IPS DF 6.9 (cell line): ENCODE measurements around the gene SCUBE3.

Experiments
- DNase-seq: peaks from one replicate; pipeline ENCODE4 v3.0.0-alpha.2; 2013; ENCODE audit warnings: low read depth, low spot score
- H3K27ac ChIP-seq: one replicate; pipeline ENCODE4 v1.5.1; 2013; ENCODE audit warnings: low read length, control low read depth
- H3K27me3 ChIP-seq: 2 replicates; pipeline ENCODE4 v1.6.1; 2013; ENCODE audit warnings: mild to moderate bottlenecking, low read length; ENCODE audit not compliant: control insufficient read depth, insufficient read depth
- H3K36me3 ChIP-seq: 2 replicates; pipeline ENCODE4 v1.6.1; 2013; ENCODE audit warnings: low read length; ENCODE audit not compliant: control insufficient read depth, insufficient read depth
- H3K4me1 ChIP-seq: 2 replicates; pipeline ENCODE4 v1.6.1; 2013; ENCODE audit warnings: low read length; ENCODE audit not compliant: control insufficient read depth, insufficient read depth
- H3K4me3 ChIP-seq: 2 replicates; pipeline ENCODE4 v1.5.1; 2013; ENCODE audit warnings: mild to moderate bottlenecking, low read length
- H3K9me3 ChIP-seq: 2 replicates; pipeline ENCODE4 v1.6.1; 2013; ENCODE audit warnings: low read length, inconsistent platforms; ENCODE audit not compliant: control insufficient read depth, insufficient read depth
- WGBS: extraction: QIAGEN DNeasy Blood & Tissue Kit; methylation state at CpG from one replicate; pipeline ENCODE4 v1.1.7; 2013; ENCODE audit warnings: mixed read lengths, missing lambda C conversion rate; ENCODE audit not compliant: insufficient read length, insufficient coverage; 5-methylcytosine and 5-hydroxymethylcytosine counted together

SCUBE3 gene

DNA sequence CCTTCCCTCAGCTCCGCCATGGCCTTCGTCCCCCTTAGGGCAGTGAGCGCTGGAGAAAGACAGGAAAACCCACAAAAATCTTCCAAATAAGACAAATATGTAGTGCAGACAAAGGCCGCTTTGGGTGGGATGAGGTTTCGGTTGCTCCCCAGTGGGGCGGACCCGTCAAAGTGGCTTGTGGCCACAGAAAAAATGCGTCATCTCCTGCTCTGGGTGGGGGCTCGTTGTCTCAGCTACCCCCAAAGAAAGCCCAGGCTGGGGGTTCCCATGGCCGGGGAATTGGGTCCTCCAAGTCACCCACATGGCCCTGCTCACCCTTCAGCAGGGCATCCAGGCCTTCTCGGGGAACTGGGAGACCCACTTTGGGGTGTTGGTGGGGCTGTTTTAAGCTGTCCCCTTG, 21.9 kb upstream of the SCUBE3 start:
- Histone ChIP-seq H3K36me3 (no peaks in the 10 kb centered on the region; the same call in 1 of the 2 replicates), H3K9me3 (no peaks in the 10 kb centered on the region), H3K27me3 (no peaks in the 10 kb centered on the region; the same call in 1 of the 2 replicates), H3K4me1 (peaks cover 5% of the 10 kb centered on the region; the same call in 1 of the 2 replicates), H3K27ac (no peak overlapping the region), H3K4me3 (no peak overlapping the region)
- WGBS = no CpG with 5 or more reads among the region's 11 CpGs
- DNase-seq = no peak

GRCh38 chr6:35192301-35192860, 21.4 kb upstream of the SCUBE3 start:
- no peak overlapping the region for H3K27ac ChIP-seq
- DNase-seq = no peak
- H3K4me3 ChIP-seq = no peak overlapping the region
- H3K36me3 ChIP-seq = no peaks in the 10 kb centered on the region; the same call in 1 of the 2 replicates
- WGBS = no CpG with 5 or more reads among the region's 9 CpGs
- no peaks in the 10 kb centered on the region for H3K9me3 ChIP-seq
- peaks cover 5% of the 10 kb centered on the region; the same call in 1 of the 2 replicates for H3K4me1 ChIP-seq
- no peaks in the 10 kb centered on the region for H3K27me3 ChIP-seq

DNA sequence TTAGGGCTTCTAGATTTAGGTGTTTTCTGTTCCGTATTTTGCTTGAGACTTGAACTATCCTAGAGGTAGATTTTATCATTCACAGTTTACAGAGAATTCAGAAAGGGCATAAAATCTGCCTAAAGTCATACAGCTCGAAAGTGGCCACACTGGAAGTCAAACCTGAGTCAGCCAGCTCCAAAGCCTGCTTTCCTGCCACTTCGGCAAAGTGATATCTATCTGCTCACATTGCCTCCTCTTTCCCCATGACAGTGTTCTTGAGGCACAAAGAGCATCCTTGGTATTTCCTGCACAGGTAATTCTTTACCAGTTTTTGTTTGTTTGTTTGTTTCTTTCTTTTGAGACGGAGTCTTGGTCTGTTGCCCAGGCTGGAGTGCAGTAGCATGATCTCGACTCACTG, 19.4 kb upstream of the SCUBE3 start:
- H3K27ac ChIP-seq = no peak overlapping the region
- WGBS = no CpG with 5 or more reads among the region's 5 CpGs
- H3K4me3 ChIP-seq = no peak overlapping the region
- peaks cover 5% of the 10 kb centered on the region; the same call in 1 of the 2 replicates for H3K4me1 ChIP-seq
- H3K27me3 ChIP-seq = no peaks in the 10 kb centered on the region
- no peaks in the 10 kb centered on the region; the same call in 1 of the 2 replicates for H3K36me3 ChIP-seq
- no peak for DNase-seq
- no peaks in the 10 kb centered on the region for H3K9me3 ChIP-seq

DNA sequence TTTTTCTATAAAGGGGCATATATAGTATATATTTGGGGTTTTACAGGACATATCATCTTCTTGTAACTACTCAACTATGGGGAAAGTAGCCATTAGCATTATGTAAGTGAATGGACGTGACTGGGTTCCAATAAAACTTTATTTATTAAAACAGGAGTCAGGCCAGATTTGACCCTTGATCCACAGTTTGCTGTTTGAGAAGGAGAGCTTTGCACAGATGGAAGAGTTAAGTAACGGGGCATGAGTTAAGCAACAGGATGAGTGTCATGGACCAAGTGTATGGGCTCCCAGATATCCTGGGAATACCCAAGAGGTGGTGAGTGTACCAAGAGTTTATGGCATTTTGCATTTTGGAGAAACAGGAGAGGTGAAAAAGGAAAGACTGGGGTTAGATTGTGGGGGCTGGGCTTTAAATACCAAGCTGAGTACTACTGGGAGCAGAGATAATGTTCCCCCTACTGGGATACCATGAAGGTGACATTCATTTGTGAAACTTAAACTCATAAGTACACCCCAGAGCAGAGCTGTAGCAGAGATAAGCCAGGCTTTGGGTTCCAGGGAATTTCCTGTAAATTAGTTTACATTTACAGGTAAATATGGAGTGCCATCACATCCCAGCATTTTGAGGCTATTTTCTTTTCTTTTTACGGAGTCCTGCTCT, 18.5 kb upstream of the SCUBE3 start:
- H3K9me3 ChIP-seq = no peaks in the 10 kb centered on the region
- DNase-seq = no peak
- no peak overlapping the region for H3K4me3 ChIP-seq
- WGBS = no CpG with 5 or more reads among the region's 3 CpGs
- no peaks in the 10 kb centered on the region for H3K27me3 ChIP-seq
- H3K36me3 ChIP-seq = no peaks in the 10 kb centered on the region; the same call in 1 of the 2 replicates
- no peak overlapping the region for H3K27ac ChIP-seq
- peaks cover 5% of the 10 kb centered on the region; the same call in 1 of the 2 replicates for H3K4me1 ChIP-seq

GRCh38 chr6:35197196-35197595, 16.6 kb upstream of the SCUBE3 start:
- no peak overlapping the region for H3K4me3 ChIP-seq
- peaks cover 4% of the 10 kb centered on the region; the same call in 1 of the 2 replicates for H3K4me1 ChIP-seq
- H3K9me3 ChIP-seq = no peaks in the 10 kb centered on the region
- DNase-seq = no peak
- WGBS = no CpG with 5 or more reads among the region's 5 CpGs
- H3K27me3 ChIP-seq = no peaks in the 10 kb centered on the region
- H3K27ac ChIP-seq = no peak overlapping the region
- H3K36me3 ChIP-seq = no peaks in the 10 kb centered on the region

GRCh38 chr6:35199866-35200265, 13.9 kb upstream of the SCUBE3 start:
- no peak for DNase-seq
- H3K27me3 ChIP-seq = no peaks in the 10 kb centered on the region
- no peaks in the 10 kb centered on the region for H3K4me1 ChIP-seq
- no CpG with 5 or more reads among the region's 2 CpGs for WGBS
- H3K4me3 ChIP-seq = no peak overlapping the region
- H3K27ac ChIP-seq = no peak overlapping the region
- no peaks in the 10 kb centered on the region for H3K36me3 ChIP-seq
- no peaks in the 10 kb centered on the region for H3K9me3 ChIP-seq

GRCh38 chr6:35202066-35202546, 11.7 kb upstream of the SCUBE3 start:
- H3K27me3 ChIP-seq = no peaks in the 10 kb centered on the region; the same call in 1 of the 2 replicates
- no peaks in the 10 kb centered on the region for H3K4me1 ChIP-seq
- no peaks in the 10 kb centered on the region for H3K36me3 ChIP-seq
- no peaks in the 10 kb centered on the region for H3K9me3 ChIP-seq
- WGBS = no CpG with 5 or more reads among the region's 6 CpGs
- H3K4me3 ChIP-seq = no peak overlapping the region
- H3K27ac ChIP-seq = no peak overlapping the region
- no peak for DNase-seq

GRCh38 chr6:35203152-35203670, 10.5 kb upstream of the SCUBE3 start:
- Histone ChIP-seq H3K9me3 (no peaks in the 10 kb centered on the region), H3K27ac (no peak overlapping the region), H3K4me1 (no peaks in the 10 kb centered on the region), H3K27me3 (peaks cover 3% of the 10 kb centered on the region; the same call in 1 of the 2 replicates), H3K4me3 (no peak overlapping the region), H3K36me3 (no peaks in the 10 kb centered on the region)
- no CpG with 5 or more reads among the region's 7 CpGs for WGBS
- DNase-seq = no peak

DNA sequence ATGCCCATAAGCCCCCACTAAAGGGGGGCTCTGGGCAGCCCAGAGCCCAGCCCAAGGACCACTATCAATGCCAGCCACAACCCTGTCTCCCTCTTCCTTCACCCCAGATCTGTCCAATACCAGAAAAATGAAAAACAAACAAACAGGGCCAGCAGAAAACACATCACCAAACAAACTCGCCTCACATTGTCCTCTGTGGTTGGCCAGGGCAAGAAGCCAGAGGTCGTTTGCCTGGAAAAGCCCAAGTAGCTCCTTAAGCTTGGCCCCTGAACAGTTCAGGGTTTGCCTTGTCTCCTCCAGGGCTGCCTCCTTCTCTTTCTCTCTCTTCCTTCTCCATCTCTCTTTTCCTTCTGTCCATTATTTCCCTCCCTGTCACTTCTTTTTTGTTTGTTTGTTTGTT, 10.1 kb upstream of the SCUBE3 start:
- no peak overlapping the region for H3K27ac ChIP-seq
- H3K36me3 ChIP-seq = no peaks in the 10 kb centered on the region
- no CpG with 5 or more reads among the region's 2 CpGs for whole genome bisulfite sequencing
- no peak overlapping the region for H3K4me3 ChIP-seq
- H3K4me1 ChIP-seq = no peaks in the 10 kb centered on the region
- H3K27me3 ChIP-seq = peaks cover 8% of the 10 kb centered on the region; the same call in 1 of the 2 replicates
- no peak for DNase-seq
- H3K9me3 ChIP-seq = no peaks in the 10 kb centered on the region

- no peaks in the 10 kb centered on the region for H3K4me1 ChIP-seq
- H3K36me3 ChIP-seq = no peaks in the 10 kb centered on the region
- DNase-seq = no peak
- whole genome bisulfite sequencing = no CpG with 5 or more reads among the region's 1 CpG
- peaks cover 19% of the 10 kb centered on the region; the same call in 1 of the 2 replicates for H3K27me3 ChIP-seq
- H3K27ac ChIP-seq = no peak overlapping the region
- H3K4me3 ChIP-seq = no peak overlapping the region
- H3K9me3 ChIP-seq = no peaks in the 10 kb centered on the region
These were observed 7.4 kb upstream of the SCUBE3 start for GRCh38 chr6:35206346-35206745.
